Umbilical cord (tissue), 2 donors: Measurements from ENCODE around the gene CSNK1G2. TPM values are rescaled to one million over a fixed set of nuclear protein-coding genes. Genes with fewer than 3 reads are reported as not detected.

Experiments used
- DNase-seq: peaks from one replicate; pipeline ENCODE4 v3.0.0-alpha.2; 2015; ENCODE audit warnings: low spot score
- total RNA-seq: library from RNA; depleted of rRNA; stranded (reverse); fragments of >200 nt; gene quantifications from one replicate; pipeline ENCODE4 v1.2.3, GENCODE V29; 2014; ENCODE audit warnings: low replicate concordance; ENCODE audit not compliant: insufficient read depth

The CSNK1G2 gene
- total RNA-seq, 1 donor from 2014 or later = 51.0 TPM

DNA sequence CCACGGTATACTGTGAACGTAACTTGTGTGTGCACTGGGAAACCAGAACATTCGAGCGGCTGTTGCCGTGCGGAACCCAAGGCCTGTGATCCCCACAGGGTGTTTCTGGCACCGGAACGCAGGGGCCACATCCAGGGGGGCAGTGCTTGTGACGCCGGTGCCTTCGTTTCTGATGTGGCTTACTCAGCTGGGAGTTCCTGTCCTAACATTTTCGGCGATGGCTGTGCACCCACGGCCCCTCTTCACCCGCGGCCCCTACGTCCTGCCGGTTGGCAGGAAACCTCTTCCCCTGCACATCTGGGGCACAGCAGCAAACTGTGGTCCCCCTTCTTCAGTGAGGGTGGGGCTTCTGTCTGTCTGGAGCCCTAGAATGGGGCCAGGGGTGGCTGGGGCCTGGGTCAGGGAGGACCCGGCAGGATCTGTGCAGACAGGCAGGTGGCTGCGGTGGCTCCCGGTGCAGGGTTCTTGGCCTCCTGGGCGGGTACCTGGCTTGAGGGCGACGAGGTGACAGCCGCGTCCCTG, 26.2 kb downstream of the CSNK1G2 start:
- DNase-seq = no peak

DNA sequence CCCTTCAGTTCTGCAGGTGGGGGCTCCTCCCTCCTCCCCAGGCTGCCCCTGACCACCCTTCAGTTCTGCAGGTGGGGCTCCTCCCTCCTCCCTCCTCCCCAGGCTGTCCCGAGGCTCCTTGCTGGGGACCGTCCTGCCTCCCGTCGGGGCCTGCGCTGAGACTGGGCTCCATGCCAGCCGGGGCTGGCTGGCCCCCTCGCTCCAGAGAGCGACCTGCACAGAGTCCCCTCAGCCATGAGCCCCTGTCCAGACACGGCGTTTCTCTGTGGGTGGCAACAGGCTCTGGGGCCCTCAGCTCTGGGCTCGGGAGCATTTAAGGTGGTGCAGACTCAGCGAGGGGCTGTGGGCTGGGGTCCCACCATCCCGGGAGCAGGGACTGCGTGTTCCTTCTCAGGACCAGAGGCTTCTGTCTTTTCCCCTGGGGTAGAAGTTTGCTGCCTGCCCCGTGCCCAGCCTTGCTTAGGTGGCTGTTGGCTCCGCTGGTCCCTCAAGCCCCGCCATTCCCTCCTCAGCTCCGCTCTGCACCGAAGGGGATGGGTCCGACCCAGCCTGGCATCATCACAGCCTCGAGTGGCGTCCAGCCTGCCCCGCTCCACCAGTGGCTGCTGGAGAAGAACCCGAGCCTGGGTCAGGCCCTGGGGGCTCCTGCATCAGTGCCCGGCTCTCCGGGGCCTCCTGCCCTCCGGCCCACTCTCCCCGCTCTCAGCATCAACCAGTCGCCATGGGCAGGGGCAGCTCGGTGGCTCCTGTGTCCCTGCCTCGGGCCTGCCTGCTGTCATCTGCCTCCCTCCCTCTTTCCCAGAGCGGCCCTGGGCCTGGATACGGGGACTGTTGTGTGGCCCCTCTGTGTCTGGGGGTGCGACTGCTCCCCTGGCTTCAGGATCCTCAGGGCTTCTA, 27.6 kb downstream of the CSNK1G2 start:
- DNase-seq = no peak

DNA sequence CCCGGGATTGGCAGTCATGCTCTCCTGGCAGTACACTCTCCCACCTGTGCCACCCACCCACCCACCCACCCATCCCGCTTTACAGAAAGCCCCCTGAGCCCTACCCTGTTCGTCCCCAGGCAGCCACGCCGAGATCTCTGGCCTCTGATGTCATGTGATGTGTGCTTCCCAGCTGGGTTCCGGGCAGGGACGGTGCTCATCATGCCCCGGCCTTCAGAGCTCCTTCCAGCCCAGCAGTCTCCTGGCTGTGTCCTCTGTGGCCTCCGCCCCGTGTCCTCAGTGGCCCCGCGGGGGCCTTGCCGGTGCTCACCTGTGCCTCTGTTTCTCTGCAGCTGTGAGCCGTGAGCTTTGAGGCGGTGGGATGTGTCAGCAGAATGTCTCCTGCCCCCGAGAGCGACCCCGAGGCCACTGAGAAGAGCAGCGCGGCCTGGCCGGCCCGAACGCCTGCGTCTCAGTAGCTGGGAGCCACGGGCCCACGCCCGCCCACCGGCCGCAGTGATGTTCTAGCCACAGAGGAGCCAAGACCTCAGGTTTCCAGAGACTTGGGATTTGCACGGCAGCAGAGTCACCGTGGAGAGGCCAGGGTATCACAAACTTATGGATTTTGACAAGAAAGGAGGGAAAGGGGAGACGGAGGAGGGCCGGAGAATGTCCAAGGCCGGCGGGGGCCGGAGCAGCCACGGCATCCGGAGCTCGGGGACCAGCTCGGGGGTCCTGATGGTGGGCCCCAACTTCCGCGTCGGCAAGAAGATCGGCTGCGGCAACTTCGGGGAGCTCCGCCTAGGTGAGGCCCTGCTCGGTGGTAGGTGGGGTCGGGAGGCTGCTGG, 28.4 kb downstream of the CSNK1G2 start:
- DNase-seq = no peak

DNA sequence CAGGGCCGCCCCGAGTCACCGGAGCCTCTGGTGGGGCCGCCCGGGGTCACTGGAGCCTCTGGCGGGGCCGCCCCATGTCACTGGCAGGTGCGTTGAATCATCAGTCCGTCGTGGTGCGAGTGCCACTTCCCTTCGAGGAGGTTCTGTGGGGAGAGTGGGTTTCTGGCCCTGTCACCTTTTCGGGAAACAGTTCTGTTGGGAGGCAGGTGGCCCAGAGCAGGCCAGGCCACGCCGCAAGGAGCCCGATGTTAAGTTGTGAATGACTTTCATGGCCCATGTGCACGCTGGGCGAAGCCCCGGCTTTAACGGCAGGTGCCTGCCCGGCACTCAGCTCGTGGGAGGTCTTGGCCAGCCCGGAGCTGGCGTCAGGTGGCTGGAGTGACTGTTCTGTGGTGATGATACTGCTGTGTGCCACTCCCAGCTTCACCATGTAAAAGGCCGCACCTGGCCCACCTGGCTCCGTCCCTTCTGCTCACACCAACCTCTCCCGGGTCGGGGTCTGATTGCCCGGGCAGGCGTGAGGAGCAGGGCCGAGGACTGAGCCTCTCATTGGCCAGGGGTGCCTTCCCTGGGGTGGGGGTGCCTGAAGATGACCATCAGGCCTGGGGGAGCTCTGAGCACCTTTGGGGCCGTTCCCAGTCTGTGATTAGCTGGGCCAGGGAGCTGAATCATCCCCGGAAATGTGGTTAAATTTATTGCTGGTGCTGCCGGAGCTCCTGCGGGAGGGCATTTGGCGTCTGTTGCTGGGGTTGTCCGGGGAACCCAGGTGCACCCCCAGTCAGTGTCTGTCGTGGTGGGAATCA, 29.2 kb downstream of the CSNK1G2 start:
- no peak for DNase-seq

DNA sequence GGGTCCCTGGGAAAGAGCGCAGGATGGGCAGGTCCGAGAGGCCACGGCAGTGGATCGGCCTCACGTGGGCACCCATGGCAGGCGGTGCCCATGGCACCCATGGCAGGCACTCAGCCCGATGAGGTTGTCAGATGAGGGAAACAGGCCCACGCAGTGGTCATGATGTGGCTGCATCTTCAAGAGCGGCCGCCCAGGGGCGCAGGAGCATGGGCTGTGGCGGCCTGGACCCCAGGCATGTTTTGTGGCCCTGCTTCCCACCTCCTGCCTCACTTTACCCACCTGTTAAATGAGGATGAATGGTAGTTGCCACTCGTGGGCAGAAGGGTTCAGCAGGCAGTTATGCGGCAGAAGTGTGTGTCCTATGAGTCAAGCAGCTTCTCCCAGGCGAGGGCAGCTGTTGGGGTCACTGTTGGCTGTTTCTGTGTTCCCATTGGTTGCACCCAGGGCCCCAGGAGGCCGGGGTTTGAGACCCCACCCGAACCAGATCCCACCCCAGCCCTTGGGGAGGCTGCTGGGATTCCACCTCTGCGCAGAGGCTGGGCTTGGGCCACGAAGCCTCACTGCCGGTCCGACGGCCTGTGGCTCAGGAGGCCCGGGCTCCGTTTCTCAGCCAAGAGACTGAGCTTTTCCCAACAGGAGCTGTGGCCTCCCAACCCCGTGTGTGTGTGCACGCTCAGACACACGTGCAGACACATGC, 30.0 kb downstream of the CSNK1G2 start:
- DNase-seq = no peak

DNA sequence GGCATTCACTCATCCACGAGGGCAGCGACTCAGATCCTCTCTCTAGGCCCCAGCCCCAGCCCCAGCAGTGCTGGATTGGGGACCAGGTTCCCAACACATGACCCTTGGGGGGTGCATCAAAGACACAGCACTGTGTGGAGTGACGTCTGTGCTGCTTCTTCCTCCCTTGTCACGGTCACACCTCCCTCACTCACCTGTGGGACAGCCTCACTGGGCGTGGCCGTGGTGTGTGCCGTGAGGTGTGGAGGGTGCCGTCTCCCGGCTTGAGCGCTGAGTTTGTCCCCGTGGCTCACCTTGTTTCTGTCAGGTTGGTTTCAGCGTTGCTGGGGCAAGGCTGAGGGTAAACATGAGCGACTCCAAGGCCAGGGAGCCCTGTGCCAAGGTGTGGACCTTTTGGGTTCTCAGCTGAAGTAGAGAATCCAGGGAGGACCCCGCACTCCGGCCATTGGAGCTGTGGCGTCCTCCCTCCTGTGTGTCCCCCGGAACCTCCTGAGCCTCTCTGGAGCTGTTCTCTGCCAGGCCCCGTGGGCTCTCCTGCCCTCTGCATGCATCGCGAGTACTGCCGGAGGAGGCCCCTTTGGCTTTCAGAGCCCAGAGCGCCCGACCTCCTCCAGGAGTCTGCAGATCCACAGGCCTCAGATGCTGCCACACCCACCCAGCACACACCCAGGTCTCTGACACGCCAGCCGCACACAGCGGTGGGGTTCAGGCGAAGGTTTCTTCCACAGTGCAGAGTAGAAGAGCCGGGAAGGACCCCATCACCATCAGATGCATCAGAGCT, 33.6 kb downstream of the CSNK1G2 start:
- DNase-seq = peak; percentile 20

DNA sequence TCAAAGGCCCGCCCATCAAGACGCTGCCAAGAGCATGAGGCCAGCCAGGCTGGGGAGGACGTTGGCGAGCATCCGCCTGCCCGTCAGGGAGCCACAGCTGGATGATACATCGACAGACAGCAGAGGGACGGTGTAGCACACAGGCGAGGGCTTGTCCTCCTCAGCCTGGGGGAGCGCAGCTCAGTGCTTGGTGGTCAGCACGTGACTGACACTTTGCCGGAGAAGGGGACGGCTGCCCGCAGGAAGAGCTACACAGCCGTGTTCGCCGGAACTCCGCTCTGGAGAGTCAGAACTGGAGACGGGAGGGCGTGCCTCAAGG, 34.1 kb downstream of the CSNK1G2 start:
- DNase-seq = no peak

DNA sequence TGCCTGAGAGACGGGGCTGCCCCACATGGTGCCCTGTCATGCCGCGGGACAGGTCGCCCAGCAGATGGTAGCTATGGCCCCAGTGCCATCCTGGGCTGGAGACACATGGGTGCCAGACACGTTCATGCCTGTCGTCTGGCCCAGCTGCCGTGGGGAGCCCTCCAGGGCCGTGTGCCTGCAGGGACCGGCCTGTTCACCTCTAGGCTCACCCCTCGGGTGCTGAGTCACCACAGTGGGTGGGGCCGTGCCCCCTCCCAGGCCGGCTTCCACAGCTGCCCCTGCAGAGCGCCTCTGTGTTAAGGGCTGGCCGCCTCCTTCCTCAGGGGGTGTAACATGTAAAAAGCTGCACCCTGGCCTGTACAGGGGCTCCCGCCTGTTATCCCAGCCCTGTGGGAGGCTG, 36.1 kb downstream of the CSNK1G2 start:
- DNase-seq = no peak

DNA sequence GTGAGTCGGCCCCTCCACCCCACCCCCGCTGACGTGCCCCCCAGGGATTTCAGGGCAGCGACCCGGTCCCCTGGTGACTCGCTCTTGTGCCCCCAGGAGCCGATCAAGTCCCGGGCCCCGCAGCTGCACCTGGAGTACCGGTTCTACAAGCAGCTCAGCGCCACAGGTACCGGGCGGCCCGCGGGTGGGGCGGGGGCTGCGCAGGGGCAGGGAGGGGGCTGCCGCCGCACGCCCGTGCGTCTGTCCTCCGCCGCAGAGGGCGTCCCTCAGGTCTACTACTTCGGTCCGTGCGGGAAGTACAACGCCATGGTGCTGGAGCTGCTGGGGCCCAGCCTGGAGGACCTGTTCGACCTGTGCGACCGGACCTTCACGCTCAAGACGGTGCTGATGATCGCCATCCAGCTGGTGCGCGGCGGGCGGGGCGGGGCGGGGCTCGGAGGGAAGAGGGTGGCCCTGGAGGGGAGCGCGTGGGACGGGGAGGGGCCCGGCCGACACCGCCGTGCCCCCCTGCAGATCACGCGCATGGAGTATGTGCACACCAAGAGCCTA, 37.4 kb downstream of the CSNK1G2 start:
- no peak for DNase-seq

DNA sequence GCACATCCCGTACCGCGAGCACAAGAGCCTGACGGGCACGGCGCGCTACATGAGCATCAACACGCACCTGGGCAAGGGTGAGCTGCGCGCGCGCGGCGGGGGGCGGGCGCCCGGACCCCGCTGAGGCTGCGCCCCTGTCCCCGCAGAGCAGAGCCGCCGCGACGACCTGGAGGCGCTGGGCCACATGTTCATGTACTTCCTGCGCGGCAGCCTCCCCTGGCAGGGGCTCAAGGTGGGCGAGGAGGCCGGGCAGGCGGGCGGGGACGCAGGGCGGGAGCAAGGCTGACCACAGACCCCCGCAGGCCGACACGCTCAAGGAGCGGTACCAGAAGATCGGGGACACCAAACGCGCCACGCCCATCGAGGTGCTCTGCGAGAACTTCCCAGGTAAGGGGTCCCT, 38.0 kb downstream of the CSNK1G2 start:
- DNase-seq = no peak

DNA sequence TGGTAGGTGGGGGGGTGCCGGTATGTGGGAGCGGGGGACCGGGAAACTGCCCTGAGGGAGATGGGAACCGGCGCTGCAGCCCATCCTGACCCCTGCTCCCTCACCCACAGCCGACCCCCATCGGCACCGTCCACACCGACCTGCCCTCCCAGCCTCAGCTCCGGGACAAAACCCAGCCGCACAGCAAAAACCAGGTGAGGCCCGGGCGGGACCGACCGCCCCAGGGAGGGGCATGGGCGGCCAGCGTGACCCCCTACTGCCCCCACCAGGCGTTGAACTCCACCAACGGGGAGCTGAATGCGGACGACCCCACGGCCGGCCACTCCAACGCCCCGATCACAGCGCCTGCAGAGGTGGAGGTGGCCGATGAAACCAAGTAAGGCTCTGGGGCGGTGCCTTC, 38.7 kb downstream of the CSNK1G2 start:
- no peak for DNase-seq

DNA sequence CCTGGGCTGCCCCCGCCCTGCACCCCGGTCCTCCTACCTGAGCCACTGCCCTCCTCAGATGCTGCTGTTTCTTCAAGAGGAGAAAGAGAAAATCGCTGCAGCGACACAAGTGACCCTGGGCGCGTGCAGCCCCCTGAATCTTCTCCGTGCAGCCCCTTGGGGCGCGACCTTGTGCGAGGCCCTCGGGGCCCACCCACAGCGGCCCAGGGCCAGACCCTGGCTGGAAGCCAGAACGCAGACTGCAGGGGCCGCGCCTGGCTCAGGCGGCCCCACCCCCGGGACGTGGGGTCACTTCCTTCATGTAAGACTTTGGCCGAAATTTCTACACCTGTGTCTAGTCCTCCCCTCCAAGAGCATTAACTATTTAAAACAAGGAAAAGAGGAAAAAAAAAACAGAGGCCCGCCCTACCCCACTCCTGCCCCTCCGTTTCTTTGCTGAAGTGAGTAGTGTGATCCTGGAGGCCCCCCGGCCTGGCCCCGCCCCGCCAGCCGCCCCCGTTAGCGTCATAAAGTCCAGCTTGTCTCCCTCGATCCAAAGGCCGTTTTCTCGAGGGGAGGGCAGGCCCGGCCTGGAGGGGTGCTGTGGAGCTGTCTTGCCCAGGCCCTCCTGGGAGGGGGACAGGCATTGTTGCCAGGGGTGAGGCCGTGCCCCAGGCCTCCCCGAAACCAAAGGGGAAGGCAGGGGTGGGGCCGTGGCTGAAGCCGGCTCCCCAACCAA, 39.3 kb downstream of the CSNK1G2 start:
- no peak for DNase-seq

DNA sequence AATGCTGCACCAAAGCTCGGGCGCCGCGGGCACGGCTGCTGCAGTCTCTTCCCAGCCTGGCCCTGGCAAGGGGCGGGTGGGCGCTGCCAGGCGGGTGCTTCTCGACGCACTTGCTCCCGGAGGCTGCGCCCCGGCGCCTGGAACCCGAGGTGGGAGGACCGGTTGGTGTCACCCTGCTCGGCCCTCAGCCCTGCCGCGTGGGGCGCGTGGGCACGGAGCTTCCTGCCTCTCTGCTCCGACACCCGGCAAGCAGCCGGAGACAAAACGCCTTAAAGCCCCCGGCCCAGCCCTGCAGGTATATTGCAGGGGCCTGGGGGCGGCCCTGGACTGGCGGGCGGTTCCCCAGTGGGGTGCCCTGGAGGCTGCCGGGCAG, 39.8 kb downstream of the CSNK1G2 start:
- no peak for DNase-seq

DNA sequence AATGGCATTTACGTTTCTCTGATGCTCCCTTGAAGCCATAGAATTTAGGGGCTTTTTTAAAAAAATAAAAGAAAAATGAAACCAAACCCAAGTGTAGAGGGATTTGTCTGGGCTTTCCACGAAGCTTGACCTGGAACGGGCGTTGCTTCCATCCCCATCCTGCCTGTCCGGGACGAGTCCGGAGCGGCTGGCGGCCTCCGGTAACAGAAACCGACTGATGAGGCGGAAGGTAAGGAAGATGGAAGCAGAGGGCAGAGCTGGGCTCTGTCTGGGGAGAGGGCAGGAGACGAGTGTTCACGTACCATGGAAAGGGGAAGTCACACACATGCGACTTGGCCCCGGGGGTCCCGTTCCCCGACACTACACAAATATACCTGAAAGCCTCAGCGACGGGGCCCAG, 40.3 kb downstream of the CSNK1G2 start:
- no peak for DNase-seq

DNA sequence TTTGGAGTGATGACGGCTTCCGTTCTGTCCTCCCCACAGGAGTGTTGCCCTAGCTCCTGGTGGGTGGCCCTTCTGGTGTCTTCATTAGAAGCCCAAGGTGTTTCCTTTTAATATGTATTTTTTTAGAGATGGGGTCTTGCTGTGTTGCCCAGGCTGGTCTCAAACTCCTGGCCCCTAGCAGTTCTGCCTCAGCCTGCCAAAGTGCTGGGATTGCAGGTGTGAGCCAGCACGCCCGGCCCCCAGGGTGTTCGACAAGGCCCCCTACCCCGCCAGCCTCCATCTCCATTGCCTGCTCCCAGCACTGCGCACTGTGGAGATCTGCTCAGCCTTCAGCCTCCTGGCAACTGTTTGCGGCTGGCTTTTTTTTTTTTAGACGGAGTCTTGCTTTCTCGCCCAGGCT, 43.4 kb downstream of the CSNK1G2 start:
- DNase-seq = no peak

DNA sequence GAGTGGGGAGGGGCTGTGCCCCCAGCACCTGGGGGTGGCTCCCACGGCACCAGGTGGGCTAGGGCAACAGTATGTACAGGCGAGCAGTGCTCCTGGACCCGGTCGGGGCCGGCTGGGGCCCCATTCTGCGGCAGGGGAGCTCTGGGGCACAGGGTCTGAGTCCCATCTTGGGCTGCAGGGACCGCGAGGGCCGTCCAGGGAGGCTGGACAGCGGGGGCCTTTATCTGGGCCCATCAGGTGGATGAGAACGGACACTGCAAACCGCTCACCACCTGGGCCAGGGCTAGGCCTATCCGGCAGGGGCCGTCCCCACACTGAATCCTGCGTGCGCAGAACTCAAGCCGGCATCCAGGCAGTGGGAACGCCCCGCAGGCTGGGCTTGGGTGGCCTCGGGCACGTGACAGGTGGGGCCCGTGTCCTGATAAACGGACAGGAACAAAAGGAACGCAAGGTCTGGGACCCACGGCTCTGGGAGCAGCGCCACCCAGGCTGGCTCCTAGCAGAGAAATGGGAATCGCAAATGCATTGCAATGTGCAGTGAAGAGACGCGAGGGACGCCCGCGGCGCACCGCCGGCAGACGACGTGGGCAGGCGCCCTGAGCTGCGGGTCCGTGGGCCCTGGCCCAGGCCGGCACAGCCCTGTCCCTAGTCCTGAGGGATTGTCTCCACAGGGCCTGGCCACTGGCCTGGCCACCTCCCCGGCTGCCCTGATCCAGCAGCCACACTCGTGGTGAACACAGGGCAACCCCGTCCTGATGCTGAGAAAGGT, 44.8 kb downstream of the CSNK1G2 start:
- DNase-seq = no peak

DNA sequence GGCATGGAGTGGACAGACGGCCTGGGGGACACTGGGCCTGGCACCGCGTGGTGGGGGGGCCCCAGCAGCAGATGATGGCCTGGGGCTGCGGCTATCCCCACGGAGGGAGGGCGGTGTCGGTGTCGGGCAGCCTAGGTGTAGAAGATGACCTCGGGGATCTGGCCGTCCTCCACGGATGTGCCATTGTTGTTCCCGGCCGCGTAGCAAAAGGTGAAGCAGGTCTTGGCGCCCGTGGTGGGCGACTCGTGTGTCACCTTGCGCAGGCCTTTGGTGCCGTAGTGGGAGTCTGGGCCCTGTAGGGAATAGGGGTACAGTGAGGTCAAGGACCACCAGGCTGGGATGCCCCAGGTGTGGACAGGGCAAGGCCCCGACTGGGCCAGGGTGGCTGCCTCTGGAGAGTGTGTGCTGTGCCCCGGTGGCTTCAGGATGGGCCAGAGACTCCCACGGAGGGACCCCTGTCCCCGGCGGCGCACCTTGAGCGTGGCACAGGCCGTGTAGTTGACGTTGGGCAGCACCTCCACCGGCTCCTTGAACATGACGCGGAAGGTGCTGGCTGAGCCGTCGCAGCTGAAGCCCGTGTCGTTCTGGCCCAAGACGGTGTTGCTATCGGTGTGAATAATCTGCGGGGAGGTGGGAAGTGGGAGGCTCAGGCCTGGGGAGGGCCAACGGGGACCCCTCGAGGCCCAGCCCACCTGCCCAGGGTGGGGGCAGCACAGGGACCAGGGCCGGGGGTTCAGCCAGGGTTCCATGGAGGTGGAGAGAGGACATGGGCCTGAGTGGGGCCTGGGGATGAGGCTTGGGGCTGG, 45.6 kb downstream of the CSNK1G2 start:
- no peak for DNase-seq
